Measurements from ENCODE around the gene FAM89A. TPM values are rescaled to one million over a fixed set of nuclear protein-coding genes. Genes with fewer than 3 reads are reported as not detected.
"Not testable (repeated sequence)": the region's sequence is repeated elsewhere in the genome, so short reads cannot be mapped to it uniquely, and the experiment has no call there.

FAM89A gene
- polyA plus RNA-seq, 1 donor: 4.1 TPM

- H3K4me3 ChIP-seq (ENCODE audit: low read length): no peak overlapping the region
- no CpG with 5 or more reads among the region's 7 CpGs for WGBS (ENCODE audit: insufficient coverage, low lambda C conversion rate)
- peaks cover 4% of the 10 kb centered on the region for H3K4me1 ChIP-seq (ENCODE audit: control insufficient read depth, insufficient read depth, low read length)
- H3K27ac ChIP-seq (ENCODE audit: low read length): no peak overlapping the region
- no peak for DNase-seq
- H3K27me3 ChIP-seq (ENCODE audit: control insufficient read depth, insufficient read depth, low read length): peaks cover 8% of the 10 kb centered on the region
- H3K36me3 ChIP-seq (ENCODE audit: control insufficient read depth, insufficient read depth, low read length): no peaks in the 10 kb centered on the region
- H3K9me3 ChIP-seq (ENCODE audit: control insufficient read depth, low read depth, low read length): no peaks in the 10 kb centered on the region
These were observed 7.1 kb downstream of the FAM89A start for GRCh38 chr1:231032963-231033362.

GRCh38 chr1:231029841-231030240, 10.2 kb downstream of the FAM89A start:
- no peak overlapping the region for H3K27ac ChIP-seq (ENCODE audit: low read length)
- no peak for DNase-seq
- H3K9me3 ChIP-seq (ENCODE audit: control insufficient read depth, low read depth, low read length): no peaks in the 10 kb centered on the region
- no peak overlapping the region for H3K4me3 ChIP-seq (ENCODE audit: low read length)
- H3K36me3 ChIP-seq (ENCODE audit: control insufficient read depth, insufficient read depth, low read length): no peaks in the 10 kb centered on the region
- WGBS (ENCODE audit: insufficient coverage, low lambda C conversion rate): 100% methylated on average over 1 of the region's 6 CpGs
- peaks cover 4% of the 10 kb centered on the region for H3K4me1 ChIP-seq (ENCODE audit: control insufficient read depth, insufficient read depth, low read length)
- no peaks in the 10 kb centered on the region for H3K27me3 ChIP-seq (ENCODE audit: control insufficient read depth, insufficient read depth, low read length)

- H3K4me1 ChIP-seq (ENCODE audit: control insufficient read depth, insufficient read depth, low read length); H3K27me3 ChIP-seq (ENCODE audit: control insufficient read depth, insufficient read depth, low read length); H3K27ac ChIP-seq (ENCODE audit: low read length); H3K4me3 ChIP-seq (ENCODE audit: low read length); H3K36me3 ChIP-seq (ENCODE audit: control insufficient read depth, insufficient read depth, low read length); H3K9me3 ChIP-seq (ENCODE audit: control insufficient read depth, low read depth, low read length); DNase-seq: not testable (repeated sequence)
- 100% methylated on average over 2 of the region's 4 CpGs for WGBS (ENCODE audit: insufficient coverage, low lambda C conversion rate)
These were observed 10.8 kb downstream of the FAM89A start for GRCh38 chr1:231029247-231029646.

GRCh38 chr1:231028682-231029081, 11.4 kb downstream of the FAM89A start:
- Histone ChIP-seq H3K36me3 (ENCODE audit: control insufficient read depth, insufficient read depth, low read length) (no peaks in the 10 kb centered on the region), H3K27me3 (ENCODE audit: control insufficient read depth, insufficient read depth, low read length) (no peaks in the 10 kb centered on the region), H3K27ac (ENCODE audit: low read length) (no peak overlapping the region), H3K4me1 (ENCODE audit: control insufficient read depth, insufficient read depth, low read length) (peaks cover 4% of the 10 kb centered on the region), H3K9me3 (ENCODE audit: control insufficient read depth, low read depth, low read length) (no peaks in the 10 kb centered on the region), H3K4me3 (ENCODE audit: low read length) (no peak overlapping the region)
- DNase-seq: no peak
- WGBS (ENCODE audit: insufficient coverage, low lambda C conversion rate): no CpG with 5 or more reads among the region's 7 CpGs

GRCh38 chr1:231027971-231028370, 12.1 kb downstream of the FAM89A start:
- Histone ChIP-seq H3K27ac (ENCODE audit: low read length) (no peak overlapping the region), H3K27me3 (ENCODE audit: control insufficient read depth, insufficient read depth, low read length) (no peaks in the 10 kb centered on the region), H3K9me3 (ENCODE audit: control insufficient read depth, low read depth, low read length) (no peaks in the 10 kb centered on the region), H3K36me3 (ENCODE audit: control insufficient read depth, insufficient read depth, low read length) (no peaks in the 10 kb centered on the region), H3K4me3 (ENCODE audit: low read length) (no peak overlapping the region), H3K4me1 (ENCODE audit: control insufficient read depth, insufficient read depth, low read length) (peaks cover 4% of the 10 kb centered on the region)
- WGBS (ENCODE audit: insufficient coverage, low lambda C conversion rate): no CpG with 5 or more reads among the region's 10 CpGs
- no peak for DNase-seq

- no peak overlapping the region for H3K4me3 ChIP-seq (ENCODE audit: low read length)
- H3K27ac ChIP-seq (ENCODE audit: low read length): no peak overlapping the region
- H3K4me1 ChIP-seq (ENCODE audit: control insufficient read depth, insufficient read depth, low read length): no peaks in the 10 kb centered on the region
- H3K9me3 ChIP-seq (ENCODE audit: control insufficient read depth, low read depth, low read length): no peaks in the 10 kb centered on the region
- no peak for DNase-seq
- H3K36me3 ChIP-seq (ENCODE audit: control insufficient read depth, insufficient read depth, low read length): no peaks in the 10 kb centered on the region
- 67% methylated on average over 3 of the region's 23 CpGs for WGBS (ENCODE audit: insufficient coverage, low lambda C conversion rate)
- no peaks in the 10 kb centered on the region for H3K27me3 ChIP-seq (ENCODE audit: control insufficient read depth, insufficient read depth, low read length)
These were observed 12.7 kb downstream of the FAM89A start for GRCh38 chr1:231027136-231027925.

GRCh38 chr1:231026576-231026975, 13.5 kb downstream of the FAM89A start:
- Histone ChIP-seq H3K4me1 (ENCODE audit: control insufficient read depth, insufficient read depth, low read length) (no peaks in the 10 kb centered on the region), H3K27ac (ENCODE audit: low read length) (no peak overlapping the region), H3K4me3 (ENCODE audit: low read length) (no peak overlapping the region), H3K27me3 (ENCODE audit: control insufficient read depth, insufficient read depth, low read length) (no peaks in the 10 kb centered on the region), H3K36me3 (ENCODE audit: control insufficient read depth, insufficient read depth, low read length) (no peaks in the 10 kb centered on the region), H3K9me3 (ENCODE audit: control insufficient read depth, low read depth, low read length) (no peaks in the 10 kb centered on the region)
- no peak for DNase-seq
- 100% methylated on average over 1 of the region's 6 CpGs for WGBS (ENCODE audit: insufficient coverage, low lambda C conversion rate)

GRCh38 chr1:231023150-231023549, 16.9 kb downstream of the FAM89A start:
- no peak overlapping the region for H3K27ac ChIP-seq (ENCODE audit: low read length)
- no peaks in the 10 kb centered on the region for H3K9me3 ChIP-seq (ENCODE audit: control insufficient read depth, low read depth, low read length)
- no peak for DNase-seq
- H3K36me3 ChIP-seq (ENCODE audit: control insufficient read depth, insufficient read depth, low read length): peaks cover 2% of the 10 kb centered on the region
- H3K4me1 ChIP-seq (ENCODE audit: control insufficient read depth, insufficient read depth, low read length): no peaks in the 10 kb centered on the region
- H3K27me3 ChIP-seq (ENCODE audit: control insufficient read depth, insufficient read depth, low read length): no peaks in the 10 kb centered on the region
- no peak overlapping the region for H3K4me3 ChIP-seq (ENCODE audit: low read length)
- no CpG with 5 or more reads among the region's 9 CpGs for WGBS (ENCODE audit: insufficient coverage, low lambda C conversion rate)

- not testable (repeated sequence) for H3K27ac ChIP-seq (ENCODE audit: low read length); DNase-seq; H3K4me3 ChIP-seq (ENCODE audit: low read length); H3K4me1 ChIP-seq (ENCODE audit: control insufficient read depth, insufficient read depth, low read length); H3K9me3 ChIP-seq (ENCODE audit: control insufficient read depth, low read depth, low read length); H3K36me3 ChIP-seq (ENCODE audit: control insufficient read depth, insufficient read depth, low read length); H3K27me3 ChIP-seq (ENCODE audit: control insufficient read depth, insufficient read depth, low read length)
- WGBS (ENCODE audit: insufficient coverage, low lambda C conversion rate): no CpG with 5 or more reads among the region's 7 CpGs
These were observed 17.5 kb downstream of the FAM89A start for GRCh38 chr1:231022543-231022942.

GRCh38 chr1:231021540-231022031, 18.5 kb downstream of the FAM89A start:
- Histone ChIP-seq H3K4me3 (ENCODE audit: low read length) (no peak overlapping the region), H3K9me3 (ENCODE audit: control insufficient read depth, low read depth, low read length) (no peaks in the 10 kb centered on the region), H3K27me3 (ENCODE audit: control insufficient read depth, insufficient read depth, low read length) (no peaks in the 10 kb centered on the region), H3K27ac (ENCODE audit: low read length) (no peak overlapping the region), H3K36me3 (ENCODE audit: control insufficient read depth, insufficient read depth, low read length) (peaks cover 2% of the 10 kb centered on the region), H3K4me1 (ENCODE audit: control insufficient read depth, insufficient read depth, low read length) (no peaks in the 10 kb centered on the region)
- WGBS (ENCODE audit: insufficient coverage, low lambda C conversion rate): no CpG with 5 or more reads among the region's 12 CpGs
- no peak for DNase-seq

- H3K36me3 ChIP-seq (ENCODE audit: control insufficient read depth, insufficient read depth, low read length): peaks cover 2% of the 10 kb centered on the region
- no peaks in the 10 kb centered on the region for H3K4me1 ChIP-seq (ENCODE audit: control insufficient read depth, insufficient read depth, low read length)
- H3K27me3 ChIP-seq (ENCODE audit: control insufficient read depth, insufficient read depth, low read length): no peaks in the 10 kb centered on the region
- H3K4me3 ChIP-seq (ENCODE audit: low read length): no peak overlapping the region
- WGBS (ENCODE audit: insufficient coverage, low lambda C conversion rate): no CpG with 5 or more reads among the region's 7 CpGs
- H3K27ac ChIP-seq (ENCODE audit: low read length): no peak overlapping the region
- H3K9me3 ChIP-seq (ENCODE audit: control insufficient read depth, low read depth, low read length): no peaks in the 10 kb centered on the region
- DNase-seq: no peak
These were observed 19.2 kb downstream of the FAM89A start for GRCh38 chr1:231020816-231021215.
